HG03025 (cell line): ENCODE measurements around the gene DSE.

Source experiments
- ATAC-seq: cut with Tn5 transposase; IDR thresholded peaks from one replicate; pipeline ENCODE4 v1.9.1; 2021; ENCODE audit warnings: mild to moderate bottlenecking, moderate library complexity; ENCODE audit not compliant: unreplicated experiment, low FRiP score

Gene DSE

DNA sequence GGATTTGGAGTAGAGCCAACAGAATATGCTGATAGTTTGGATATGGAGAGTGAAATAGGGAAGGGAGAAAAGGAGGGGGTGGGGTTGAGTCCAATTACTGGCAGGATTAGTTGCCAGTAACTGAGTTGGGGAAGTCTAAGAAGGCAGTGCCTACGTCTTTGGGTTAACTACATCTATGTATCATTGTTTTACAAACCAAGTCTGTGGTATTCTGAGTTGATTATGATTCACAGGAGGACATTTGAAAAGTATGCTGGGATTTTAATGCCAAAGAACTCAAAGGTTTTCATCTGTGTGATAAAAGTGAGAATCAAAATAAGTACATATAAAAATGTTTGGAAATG, 14.7 kb downstream of the DSE start:
- ATAC-seq = no peak

DNA sequence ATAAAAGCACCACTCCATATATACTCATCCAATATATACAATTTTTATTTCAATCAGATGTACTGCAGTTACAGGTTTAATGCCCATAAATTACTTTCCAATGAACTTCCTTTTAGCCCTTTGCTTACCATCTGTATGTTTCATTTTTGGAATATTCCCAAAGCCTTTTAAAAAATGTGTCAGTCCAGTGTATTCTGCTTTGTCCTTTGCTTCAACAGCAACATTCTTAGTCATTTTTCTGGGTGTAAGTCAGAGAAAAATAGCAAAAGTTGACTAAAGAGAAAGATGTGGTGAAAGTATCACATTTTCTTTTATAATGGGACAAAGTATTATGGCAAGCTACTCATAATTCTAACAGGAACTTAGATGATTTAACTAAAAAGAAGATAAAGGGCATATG, 15.2 kb downstream of the DSE start:
- no peak for ATAC-seq

DNA sequence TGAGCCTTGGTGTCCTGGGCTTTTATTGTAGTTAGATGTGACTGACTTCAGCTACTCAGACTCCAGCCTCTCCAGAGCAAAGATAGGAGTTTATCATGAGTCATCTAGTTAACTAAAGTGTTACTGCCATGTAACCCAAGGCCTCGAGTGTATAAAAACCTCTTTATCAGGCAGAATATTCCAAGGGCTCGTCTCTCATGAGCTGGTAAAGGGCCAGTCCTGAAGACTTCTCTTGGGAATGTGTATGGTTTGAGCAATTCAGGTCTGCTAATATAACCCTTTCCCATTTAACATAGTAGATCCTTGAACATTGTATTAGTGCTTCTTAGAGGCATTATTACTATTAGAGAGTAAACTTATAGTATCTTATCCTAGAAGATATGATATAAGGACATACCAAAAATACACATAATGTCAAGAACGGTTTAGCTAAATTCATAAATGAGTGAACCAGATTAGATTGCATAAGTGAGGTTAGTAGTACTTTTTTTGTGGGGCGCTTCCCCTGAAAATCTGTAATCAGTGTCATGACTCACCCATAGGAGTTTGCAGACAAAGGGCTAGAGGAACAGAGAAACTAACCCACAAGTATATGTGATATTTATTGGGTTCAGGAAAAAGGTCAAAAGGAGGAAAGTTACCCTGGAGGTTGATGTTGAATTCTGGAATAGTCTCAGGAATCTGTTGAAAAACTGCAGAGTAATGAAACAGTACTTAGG, 16.0 kb downstream of the DSE start:
- no peak for ATAC-seq

DNA sequence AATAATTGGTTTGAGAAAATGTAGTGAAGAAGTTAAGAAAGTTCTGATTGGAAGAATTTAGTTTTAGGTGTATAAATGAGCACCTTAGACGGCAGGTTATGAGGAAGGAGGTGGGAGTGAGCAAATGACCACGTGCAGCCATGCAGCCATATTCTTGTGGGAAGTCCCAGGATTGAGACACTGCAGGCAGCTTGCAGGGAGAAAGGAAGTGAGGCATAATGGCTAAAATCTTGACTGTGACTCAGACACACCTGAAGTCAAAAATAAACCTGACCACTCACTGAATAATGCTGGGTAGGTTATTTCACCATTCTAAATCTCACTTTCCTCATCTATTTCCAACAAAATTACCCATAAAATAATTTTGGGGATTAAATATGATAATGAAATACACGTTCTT, 16.6 kb downstream of the DSE start:
- peak; percentile 47 for ATAC-seq

DNA sequence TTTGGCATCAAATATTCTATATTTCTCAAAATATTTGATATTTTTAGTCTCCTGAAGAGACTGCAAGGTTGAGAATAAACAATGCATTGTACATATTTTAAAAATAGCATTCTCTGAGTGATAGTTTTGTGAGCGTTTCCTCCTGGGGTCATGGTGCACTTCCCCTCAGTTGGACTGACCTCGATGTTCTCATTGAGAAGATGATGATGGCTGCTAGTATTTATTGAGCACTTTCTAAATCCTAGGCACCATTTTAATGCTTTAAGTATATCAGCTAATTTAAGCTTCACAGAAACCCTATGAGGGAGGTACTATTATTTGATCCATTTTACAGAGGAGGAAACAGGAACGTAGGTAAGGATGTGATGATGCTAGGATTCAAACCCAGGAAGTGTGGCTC, 18.2 kb downstream of the DSE start:
- ATAC-seq = no peak

DNA sequence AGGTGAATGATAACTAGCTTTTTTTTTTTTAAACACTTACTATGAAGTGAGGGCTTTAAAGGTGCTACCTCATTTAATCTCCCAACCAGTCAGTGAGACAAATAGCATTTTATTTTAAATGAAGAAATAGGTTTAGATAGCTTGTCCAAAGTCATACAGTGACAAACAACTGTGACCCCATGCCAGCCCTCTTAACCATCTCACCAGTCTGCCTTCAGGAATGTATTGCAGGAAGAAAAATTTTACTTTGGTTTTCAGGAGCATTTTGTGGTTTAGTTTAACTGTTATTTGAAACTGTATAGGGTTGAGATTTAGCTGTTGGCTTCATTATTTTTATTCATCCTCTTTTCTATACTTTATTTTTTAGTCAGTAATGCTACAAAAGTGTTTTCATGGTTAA, 18.6 kb downstream of the DSE start:
- ATAC-seq = no peak

DNA sequence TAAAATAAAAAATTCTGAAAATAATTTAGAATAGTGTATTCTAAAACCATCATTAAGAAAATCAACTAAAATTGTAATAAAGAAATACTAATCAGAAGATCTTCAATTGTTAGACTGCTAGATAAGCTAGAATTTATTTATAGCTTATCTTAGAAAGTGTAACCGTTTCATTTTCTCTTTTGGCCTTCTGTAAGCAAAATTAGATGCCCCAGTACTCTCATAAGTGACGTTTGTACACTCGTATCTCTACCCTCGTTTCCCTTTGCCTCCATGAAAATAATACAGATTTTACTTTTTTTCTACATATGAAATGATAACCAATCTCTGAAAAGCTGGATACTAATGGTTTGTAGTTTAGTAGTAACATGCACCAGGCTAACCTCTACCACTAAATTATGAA, 19.8 kb downstream of the DSE start:
- ATAC-seq = peak; percentile 43

DNA sequence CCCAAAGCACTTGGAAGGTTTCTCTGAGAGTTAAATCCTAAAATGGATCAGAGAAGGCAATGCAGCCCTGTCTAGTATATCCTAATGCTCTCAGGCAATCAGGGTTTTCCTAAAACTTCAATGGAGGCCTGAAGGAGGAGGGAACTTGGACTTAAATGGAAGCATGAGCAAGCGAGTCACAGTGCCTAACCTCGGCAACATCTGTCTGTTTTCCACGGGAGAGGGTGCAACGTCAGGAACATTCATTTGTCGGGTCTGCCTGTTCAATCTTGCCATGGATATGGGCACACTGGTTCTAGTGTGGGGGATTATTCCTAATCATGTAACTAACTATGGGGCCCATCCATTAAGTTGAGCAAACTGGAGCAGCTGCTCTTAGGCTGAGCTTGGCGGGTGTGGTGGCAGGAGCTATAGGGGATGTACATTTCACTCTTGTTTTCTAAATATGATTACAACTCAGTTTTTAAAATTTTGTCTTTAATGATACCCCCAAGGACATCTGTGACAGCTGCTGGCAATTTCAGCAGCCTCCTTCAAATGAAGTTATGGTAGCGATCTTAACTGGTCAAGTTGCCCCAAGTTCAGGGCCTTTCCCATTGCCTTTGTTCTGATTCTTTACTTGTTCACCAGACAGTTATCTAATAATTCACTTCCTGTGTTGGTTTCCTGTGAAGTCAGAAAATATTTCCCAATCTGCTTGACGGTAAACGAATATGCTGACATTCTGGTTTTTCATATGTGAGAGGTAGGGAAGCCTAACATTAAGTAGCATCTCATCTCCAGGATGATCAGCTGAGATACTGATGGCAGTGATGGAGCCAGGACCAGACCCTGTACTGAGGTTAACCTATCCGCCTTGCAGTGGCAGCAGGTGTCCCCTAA, 21.6 kb downstream of the DSE start:
- ATAC-seq = no peak

DNA sequence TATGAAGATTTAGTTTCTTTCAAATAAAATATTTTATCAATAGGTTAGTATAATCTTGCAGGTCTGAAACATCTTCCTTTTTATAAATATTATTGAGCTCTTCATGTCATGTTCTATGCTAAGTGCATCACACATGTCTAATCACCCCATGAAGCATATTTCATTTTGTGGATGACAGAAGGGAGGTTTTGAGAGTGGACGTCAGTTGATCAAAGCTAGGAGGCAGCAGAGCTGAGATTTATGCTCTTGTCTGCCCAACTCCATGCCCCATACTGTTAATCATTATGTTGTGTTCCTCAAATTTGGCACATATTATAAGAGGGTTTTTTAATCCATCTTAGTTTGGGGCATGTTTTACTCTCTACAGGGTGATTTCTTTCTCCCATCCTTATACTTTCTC, 22.7 kb downstream of the DSE start:
- ATAC-seq = no peak

DNA sequence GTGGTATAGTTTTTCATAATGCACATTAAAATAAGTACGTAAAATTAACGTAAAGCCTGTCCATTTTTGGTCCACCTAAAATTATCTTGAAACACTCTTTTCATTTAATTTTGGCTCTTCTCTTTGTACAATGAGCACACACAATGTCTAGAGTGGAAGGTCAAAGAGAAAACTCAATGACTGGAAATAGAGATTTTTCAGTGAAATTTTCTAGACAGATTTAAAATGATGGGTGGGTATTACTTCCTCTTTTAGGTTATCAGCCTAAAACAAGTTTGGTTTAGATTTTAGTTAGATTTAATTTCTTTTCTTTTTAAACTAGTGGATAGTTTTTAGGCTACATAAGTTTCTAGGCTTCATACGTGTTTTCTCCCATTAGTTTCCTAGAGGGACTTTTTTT, 24.9 kb downstream of the DSE start:
- ATAC-seq = no peak

DNA sequence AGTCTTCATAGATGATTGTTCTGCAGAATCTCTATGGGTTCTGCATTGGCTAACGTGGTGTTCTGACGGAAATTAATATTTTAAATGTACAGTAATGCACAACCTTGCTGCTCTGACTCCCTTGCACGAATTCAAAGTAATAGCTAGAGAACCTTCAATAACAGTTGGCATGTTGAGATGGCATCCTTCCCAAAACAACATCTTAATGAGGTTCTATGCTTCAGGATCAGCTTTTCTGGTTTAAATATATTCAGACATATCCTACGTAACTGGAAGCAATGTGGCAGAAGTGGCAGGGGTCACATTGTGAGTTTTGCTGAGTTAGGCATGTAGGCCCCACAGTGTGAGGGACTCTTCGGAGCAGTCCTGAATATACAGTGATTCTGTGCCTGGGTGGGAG, 25.7 kb downstream of the DSE start:
- no peak for ATAC-seq

DNA sequence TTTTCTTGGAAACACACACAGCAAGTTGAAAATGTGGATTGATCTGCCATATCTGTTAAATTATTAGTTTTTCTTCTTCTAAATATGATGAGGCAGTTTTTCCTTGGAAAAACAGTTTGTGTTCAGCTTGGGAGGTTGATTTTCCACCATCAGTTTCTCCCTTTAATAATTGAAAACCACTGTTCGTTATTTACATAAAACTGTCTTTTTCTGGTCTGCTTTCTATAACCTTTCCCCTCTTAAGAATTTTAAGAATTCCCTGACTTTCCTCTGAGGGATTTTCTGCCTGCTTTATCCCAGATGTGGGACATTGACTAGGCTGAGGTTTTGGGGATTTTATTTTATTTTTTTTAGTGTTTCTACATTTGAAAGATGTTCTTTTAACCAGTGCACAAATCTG, 27.2 kb downstream of the DSE start:
- no peak for ATAC-seq

DNA sequence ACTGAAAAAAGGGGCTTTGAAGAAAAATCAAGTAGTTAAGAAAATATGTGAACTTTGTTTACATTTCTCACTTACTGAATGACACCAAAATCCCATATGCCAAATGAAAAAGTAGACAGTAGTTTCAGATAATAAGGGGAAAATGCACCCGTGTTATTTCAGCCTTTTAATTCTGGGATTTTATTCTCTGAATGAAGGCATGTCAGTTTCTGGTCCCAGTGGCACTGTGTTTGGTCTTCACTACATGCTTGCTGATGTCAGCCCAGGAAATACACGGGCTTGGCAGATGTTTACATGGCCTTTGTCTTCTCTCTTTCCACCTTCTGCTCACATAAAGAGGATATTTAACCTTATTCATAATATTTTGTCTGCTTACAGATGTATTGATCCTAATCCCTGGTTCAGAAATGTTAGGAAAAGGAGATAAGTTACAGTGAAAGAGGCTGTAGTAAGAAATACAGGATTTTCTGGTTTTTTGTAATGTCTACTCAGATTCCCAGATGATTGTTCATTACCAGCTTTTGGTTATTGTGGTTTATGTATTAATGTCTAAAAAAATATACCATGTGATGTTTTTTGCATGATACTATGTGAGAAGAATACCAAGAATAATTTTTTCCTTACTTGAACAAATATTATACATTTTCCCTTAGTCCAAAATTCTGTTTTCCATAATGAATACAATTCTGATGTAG, 27.7 kb downstream of the DSE start:
- no peak for ATAC-seq

DNA sequence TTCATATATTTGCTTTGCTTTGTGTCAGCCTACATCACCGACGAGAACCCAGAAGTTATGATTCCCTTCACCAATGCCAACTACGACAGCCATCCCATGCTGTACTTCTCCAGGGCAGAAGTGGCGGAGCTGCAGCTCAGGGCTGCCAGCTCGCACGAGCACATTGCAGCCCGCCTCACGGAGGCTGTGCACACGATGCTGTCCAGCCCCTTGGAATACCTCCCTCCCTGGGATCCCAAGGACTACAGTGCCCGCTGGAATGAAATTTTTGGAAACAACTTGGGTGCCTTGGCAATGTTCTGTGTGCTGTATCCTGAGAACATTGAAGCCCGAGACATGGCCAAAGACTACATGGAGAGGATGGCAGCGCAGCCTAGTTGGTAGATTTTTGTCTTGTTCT, 28.5 kb downstream of the DSE start:
- ATAC-seq = no peak

DNA sequence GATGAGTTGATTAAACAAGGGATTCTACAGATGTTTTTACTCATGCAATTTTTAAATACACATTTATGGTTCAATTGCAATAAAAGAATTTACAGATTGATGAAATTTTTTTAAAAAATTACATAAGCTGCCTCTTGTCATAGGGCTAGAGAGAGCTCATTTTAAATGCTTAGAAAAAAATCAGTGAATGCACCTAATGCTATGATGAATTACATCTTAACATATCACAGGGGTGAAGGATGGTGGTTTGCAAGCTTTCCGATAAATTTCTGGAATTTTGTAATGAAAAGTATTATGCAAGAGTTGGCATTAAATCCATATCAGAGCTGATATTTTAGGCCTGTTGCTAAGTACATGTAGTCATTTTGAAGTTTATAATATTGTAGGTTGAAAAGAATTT, 29.6 kb downstream of the DSE start:
- ATAC-seq = no peak

DNA sequence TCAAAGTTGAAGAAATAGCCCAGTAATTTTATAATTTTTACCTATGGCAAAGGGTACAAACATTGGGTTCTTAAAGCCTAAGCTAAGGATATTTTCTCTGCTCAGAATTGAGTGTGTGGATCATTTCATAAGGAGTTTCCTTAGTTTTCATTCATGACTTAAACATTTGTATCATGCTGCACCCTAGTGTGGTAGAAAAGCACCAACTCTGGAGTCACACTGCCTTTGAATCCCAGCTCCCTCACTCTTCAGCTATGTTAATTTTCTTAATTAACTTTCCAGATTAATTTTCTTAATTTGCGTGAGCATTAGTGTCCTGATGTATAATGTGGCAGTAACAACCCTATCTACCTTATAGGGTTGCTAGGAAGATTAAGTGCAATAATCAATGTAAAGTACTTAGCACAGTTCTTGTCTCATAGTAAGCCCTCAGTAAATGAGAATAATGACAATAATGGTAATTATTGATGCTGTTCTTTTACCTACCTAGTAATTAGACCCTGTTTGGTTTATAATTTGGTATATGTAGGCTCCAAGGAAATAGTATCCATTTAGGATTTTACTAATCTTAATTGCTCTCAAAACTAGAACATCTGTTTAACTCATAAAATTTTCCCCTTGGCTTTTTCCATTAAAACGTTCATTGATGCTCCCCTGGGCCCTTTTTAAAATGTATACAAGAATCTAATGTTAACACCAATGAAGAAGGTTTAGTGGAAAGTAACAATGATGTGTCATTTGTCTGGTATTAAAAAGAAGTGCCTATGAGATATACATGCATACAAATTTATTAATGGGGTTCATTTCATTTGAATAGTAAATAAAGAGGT, 31.6 kb downstream of the DSE start:
- no peak for ATAC-seq

DNA sequence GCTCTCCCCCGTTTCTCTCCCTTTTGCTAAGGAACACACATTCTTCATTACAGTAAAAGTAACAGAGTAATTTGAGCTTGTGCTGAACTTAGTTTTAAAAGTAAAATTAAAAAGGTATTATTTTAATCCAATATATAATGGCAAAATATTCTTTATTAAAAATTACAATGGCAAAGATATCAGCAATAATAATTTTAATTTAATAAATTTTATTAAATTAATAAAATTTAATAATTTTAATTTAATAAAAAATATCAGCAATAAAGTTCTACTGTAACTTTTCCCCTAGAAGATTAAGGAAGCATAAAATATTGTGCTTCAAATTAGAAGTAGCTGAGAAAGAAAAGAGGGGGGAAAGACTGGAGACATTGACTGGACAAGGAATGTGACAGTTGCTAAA, 32.5 kb downstream of the DSE start:
- ATAC-seq = no peak

DNA sequence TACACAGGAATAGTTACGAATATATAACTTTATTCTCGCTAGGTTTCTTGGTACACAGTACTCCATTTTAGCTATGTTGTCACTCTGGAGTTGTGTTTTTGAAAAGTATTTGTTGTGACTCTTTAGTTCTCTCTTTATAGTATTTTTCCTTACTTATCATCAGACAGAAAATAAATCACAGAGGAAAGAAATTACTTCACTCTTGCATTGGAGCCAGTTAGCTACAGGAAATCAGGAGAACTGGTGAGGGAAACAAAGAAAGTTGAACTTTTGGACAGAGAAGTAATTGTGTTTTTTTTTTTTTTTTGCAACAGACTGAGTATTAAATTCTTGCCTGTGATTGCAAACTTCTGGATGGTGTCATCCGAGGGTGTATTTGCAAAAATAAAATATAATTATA, 33.9 kb downstream of the DSE start:
- no peak for ATAC-seq

DNA sequence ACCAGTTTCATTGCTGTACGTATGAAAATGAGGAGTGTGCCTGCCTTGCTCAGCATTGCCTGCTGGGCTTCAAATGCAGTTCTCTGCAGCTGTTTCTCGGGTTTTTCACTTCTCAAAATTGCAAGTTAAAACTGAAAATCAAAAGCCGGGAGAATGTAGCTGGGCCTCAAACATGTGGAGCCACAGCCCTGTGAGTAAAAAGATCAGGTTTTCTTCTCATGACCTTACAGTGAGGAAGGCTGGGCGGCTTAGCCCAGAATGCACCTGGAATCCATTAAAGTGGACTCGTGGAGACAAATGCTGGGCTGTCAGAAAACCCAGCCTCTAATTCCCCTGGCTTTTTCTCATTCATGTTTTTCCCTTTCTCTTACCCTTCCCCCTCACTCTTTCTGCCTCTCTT, 34.4 kb downstream of the DSE start:
- peak; percentile 59 for ATAC-seq

DNA sequence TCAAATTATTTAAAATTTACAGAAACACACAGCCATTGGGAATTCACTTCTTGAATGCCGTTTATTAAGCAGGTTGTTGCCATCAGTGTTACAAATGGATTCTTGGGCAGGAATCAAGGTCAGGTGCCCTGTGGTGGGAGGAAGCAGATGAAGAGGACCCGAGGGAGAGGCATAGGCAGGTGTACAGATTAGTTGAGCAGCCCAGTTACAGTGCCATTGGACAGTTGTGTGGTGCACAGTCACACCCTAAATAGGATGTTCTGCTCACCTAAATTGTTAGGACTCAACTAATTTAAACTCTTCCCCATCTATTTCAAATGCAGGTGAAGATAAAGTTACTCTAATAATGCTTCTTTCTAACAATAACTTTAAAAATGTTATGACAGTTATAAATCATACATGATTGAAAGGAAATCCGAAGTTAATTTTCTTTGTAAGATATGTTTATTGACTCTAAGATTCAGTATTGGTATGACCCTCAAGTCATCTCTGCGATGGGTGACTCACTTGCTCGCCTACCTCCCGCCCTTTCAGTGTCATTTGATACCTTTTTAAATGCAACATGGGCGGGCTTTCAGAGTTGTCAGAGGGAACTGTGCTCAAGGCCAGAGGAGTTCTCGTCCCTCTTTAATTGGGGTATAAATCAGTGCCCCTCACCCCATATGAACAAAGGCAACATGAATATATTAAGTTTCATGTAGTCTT, 35.1 kb downstream of the DSE start:
- ATAC-seq = no peak
